Occipital lobe (tissue), 2 donors: ENCODE measurements around the gene DNAL4. TPM values are rescaled to one million over a fixed set of nuclear protein-coding genes. Genes with fewer than 3 reads are reported as not detected.
"Not testable (repeated sequence)": the region's sequence is repeated elsewhere in the genome, so short reads cannot be mapped to it uniquely, and the experiment has no call there.

Experiments
- DNase-seq: peaks from one replicate; lab custom pipeline; 2025; lab: John Stamatoyannopoulos, UW
- total RNA-seq: library from RNA; depleted of rRNA; stranded (reverse); fragments of >200 nt; gene quantifications from one replicate; pipeline ENCODE4 v1.2.3, GENCODE V29; 2014

The DNAL4 gene
- total RNA-seq, 1 donor from 2014 or later: 17.3 TPM

- DNase-seq: no peak
These were observed 33.6 kb upstream of the DNAL4 start for GRCh38 chr22:38827510-38827909.

DNA sequence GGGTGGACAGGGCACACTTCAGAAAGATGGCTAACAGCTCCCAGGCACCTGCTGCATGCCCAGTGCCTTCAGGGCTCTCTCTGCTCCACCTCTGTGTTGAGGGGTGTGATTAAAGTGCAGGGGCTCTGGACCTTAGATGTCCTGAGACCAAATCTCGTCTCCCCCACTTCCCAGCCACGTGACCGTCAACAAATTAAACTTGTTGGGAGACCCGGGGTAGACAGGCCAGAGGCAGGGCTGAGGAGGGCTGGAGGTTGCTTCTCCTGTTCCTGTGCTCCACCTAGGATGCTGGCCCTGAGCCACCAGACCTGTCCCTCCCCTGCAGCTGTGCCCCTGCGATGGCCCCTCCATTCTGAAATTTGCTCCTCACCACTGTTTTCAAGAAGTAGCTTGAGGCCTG lies 32.9 kb upstream of the DNAL4 start:
- DNase-seq: no peak

DNA sequence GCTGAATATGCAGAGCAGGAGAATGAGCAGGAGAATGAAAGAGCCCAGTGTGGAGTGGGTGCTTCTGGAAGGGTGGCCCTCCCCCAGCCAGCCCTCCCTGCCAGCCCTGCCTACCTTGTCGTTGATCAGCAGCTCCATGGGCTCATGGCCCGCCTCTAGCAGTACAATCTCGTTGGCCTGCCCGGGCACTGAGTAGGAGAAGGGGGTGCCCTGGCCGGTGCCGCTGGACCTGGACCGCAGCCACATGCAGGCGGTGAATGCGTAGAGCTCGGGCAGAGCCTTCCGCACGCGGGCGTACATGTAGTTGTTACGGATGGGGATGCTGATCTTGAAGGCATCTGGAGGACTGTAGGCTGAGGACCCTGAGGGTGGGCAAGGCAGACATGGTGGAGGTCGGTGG lies 32.4 kb upstream of the DNAL4 start:
- DNase-seq: no peak

- no peak for DNase-seq
These were observed 30.6 kb upstream of the DNAL4 start for GRCh38 chr22:38824585-38824984.

DNA sequence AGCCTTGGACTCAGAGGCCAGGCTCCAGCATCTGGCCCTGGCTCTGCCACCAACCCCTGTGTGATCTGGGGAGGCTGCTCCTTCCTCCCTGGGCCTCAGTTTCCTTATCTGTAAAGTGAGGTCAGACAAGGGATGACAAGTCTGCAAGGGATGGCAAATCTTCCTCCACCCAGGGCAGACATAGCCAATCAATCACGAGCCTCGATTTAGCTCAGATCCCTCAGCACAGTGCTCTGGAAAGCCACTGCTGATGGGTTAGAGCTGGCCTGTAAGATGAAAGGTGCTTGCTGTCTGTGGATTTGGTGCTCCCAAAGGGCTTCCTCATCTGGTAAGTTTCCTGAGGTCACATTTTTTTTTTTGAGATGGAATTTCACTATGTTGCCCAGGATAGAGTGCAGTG lies 29.7 kb upstream of the DNAL4 start:
- DNase-seq: no peak

DNA sequence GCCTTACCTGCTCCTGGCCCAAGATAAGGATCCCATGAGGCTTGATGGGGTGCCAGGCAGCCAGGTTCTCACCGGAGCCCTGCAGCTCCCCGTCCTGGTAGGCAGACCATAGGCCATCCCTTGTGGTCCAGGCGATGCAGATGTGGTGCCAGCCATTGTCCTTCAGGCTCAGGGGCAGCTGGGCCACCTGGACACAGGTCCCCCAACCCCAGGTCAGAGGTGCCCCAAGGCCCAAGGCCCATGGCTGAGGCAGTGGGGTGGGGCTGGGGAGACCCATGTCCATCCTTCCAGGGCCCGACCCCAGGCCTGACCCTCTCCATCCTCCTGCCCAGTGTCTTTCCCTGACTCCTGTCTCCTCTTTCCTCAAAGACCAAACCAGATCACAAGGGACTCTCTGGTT lies 29.1 kb upstream of the DNAL4 start:
- DNase-seq: no peak

- no peak for DNase-seq
These were observed 26.1 kb upstream of the DNAL4 start for GRCh38 chr22:38820020-38820419.

- no peak for DNase-seq
These were observed 25.5 kb upstream of the DNAL4 start for GRCh38 chr22:38819387-38819940.

GRCh38 chr22:38817196-38817595 lies 23.3 kb upstream of the DNAL4 start:
- DNase-seq: no peak

GRCh38 chr22:38815842-38816241 lies 21.9 kb upstream of the DNAL4 start:
- no peak for DNase-seq

DNA sequence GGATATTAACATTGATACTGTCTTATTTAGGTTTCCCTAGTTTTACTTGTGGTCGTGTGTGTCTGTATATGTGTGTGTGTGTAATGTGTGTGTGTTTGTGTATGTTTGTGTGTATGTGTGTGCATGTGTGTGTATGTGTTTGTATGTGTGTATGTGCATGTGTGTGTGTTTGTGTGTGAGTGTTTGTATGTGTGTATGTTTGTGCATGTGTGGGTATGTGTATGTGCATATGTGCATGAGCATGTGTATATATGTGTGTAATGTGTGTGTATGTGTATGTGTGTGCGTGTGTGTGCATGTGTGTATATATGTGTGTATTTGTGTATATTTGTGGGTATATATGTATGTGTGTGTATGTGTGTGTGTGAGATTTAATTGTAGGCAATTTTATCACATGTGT lies 17.3 kb upstream of the DNAL4 start:
- no peak for DNase-seq

DNA sequence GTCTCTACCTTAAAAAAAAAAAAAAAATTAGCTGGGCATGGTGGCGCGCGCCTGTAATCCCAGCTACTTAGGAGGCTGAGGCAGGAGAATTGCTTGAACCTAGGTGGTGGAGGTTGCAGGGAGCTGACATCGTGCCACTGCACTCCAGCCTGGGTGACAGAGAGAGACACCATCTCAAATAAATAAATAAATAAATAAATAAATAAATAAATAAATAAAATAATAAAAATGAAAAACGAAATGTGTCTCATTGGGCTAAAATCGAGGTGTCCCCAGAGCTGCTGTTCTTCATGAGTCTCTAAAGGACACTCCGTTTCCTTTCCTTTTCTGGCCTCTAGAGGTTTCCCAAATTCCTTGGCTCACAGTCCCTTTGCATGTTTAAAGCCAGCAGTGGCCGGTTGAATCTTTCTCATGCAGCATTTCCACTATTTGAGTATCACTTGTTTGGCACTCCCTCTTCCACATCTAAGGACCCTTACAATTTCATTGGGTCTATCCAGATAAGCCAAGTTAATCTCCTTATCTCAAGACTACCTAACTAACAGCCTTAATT lies 11.2 kb upstream of the DNAL4 start:
- not testable (repeated sequence) for DNase-seq

DNA sequence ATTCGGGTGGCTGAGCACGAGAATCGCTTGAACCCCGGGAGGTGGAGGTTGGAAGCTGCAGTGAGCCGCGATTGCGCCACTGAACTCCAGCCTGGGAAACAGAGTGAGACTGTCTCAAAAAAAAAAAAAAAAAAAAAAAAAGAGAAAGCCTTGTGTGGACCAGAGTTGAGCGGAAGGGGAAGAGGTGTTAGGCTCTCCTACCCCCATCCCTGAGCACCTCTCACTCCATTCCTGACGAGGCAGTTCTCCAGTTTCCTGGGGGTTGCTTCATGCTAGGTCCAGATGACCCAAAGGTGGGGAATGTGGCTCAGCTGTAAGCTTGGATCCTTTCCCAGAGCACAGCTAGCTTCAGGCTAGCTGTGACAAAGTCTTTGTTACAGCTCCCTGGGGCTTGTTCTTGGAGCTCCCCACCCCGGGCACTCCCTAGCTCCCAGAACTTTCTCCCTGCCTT lies 8.8 kb upstream of the DNAL4 start:
- DNase-seq: no peak

DNA sequence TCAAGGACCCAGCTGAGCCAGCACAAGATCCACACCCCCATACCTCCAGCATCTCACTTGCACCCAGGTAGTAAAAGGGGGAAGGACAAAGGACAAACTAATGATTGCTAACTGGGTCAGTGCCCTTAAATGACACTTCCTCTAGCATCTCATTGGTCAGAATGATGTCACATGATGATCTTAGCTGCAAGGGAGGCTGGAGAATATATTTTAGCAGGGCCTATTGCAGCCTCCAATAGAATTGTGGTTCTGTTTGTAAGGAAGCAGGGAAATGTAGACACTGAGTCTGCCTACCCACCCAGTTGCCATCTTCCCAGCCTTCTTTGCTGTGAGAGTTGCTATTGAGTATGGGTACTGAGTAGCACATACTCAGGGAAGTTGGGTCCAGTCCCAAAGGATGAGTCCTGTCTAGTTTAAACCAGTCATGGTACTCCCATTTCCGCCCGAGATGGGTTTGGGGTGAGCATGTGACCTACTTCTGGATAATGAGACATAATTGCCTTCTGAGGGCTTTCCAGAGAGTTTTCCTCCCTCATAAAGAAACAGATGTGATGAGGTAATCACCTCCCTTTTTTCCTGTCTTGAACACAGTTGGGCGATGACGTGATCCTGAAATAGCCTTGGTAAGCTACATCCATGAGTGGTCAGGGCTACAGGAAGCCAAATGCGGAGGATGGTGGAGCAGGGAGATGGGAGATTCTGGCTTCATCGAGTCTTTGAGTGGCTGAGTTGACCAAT lies 5.5 kb upstream of the DNAL4 start:
- no peak for DNase-seq

GRCh38 chr22:38798496-38798895 lies 4.6 kb upstream of the DNAL4 start:
- no peak for DNase-seq

DNA sequence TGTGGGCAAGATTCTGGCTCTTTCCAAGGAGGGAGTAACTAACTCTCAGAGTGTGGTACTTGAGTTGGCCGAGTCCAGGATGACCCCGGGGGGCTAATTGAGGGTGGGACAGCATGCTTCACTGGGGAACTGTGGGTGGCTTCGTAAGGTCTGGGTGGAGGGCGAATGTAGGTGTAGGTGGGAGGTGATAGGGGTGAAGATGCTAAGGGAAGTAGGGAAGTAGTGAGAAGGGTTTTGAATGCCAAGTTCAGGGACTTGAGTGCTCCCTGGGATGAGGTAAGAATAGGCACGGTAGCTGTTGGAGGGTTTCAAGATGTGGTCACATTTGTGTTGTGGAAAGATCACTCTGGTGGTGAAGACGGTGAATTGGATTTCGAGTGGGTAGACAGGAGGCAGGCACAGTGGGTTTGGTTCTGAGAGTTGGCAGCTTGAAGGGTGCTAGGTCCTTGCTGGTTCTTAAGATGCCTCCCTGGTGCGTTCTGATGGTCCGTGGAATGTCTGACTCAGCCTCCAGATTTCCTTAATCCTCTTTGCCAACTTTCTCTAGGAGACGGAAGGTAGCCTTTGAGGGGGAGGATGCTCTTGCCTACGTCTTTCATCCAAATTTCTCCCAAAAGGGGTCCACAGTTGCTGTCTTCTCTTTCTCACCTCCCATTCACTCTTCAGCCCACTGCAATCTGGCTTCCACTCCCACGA lies 2.5 kb upstream of the DNAL4 start:
- DNase-seq: no peak

- DNase-seq: no peak
These were observed 1.6 kb upstream of the DNAL4 start for GRCh38 chr22:38795569-38795968.

DNA sequence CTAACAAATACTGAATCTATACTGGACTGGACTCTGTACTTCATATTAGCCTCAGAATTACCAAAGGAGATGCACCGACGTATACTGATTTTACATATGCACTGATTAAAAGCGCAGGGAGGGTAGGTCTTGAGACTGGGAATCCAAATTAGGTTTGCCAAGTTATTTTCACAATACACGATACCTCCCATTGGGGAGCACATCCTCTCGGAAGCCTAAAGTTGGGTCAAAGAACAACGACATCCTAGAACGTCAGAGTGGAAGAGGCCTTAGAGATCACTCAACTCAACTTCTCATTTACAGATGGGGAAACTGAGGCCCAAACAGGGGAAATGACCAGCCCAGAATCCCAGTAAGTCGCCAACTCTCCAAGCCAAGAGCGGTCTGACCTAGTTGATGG lies 626 bp downstream of the DNAL4 start:
- DNase-seq: no peak

- no peak for DNase-seq
These were observed 1.1 kb downstream of the DNAL4 start for GRCh38 chr22:38792833-38793232.

- DNase-seq: no peak
These were observed 4.3 kb downstream of the DNAL4 start for GRCh38 chr22:38789606-38790005.

GRCh38 chr22:38788846-38789245 lies 5.1 kb downstream of the DNAL4 start:
- DNase-seq: no peak

DNA sequence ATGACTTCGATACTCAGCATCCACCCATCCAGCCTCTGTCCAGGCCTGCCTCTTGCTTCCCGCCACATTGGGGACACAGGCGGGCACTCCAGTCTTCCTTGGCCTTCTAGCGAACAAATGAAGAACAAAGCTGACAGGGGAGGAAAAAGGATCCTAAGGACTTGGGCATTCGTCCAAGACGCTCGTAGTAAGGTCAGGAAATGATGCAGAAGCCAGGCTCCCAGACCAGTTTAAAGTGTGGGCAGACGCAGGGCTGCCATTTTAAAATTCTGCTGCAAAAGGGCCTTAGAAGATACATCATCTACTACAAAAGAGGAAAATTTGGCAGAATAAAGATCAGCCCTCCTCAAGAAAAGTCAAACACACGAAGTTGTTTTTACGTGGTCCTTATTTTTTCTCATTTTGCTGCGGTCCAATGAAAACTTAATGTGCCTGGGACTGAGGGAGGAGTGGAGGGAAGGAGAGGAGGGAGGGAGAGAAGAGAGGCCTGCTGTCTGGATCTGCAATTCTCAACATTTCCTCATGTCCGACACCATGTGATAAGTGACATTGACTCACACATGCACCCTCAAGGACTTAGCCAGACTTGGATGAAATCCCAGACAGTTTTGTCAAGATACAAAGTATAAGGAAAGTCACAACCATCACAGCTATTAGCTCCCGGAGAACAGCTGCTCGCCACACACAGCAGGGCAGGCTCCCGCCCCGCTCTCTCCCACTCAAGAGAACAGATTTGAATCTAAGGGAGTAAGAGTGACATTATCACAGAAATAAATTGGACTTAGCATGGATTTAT lies 5.7 kb downstream of the DNAL4 start:
- DNase-seq: peak; percentile 33
